ENCODE measurements around the gene OBSCN. TPM values are rescaled to one million over a fixed set of nuclear protein-coding genes. Genes with fewer than 3 reads are reported as not detected.
A peak's percentile ranks its signal among the peaks of the same experiment; 100 is the strongest.

OBSCN gene
- total RNA-seq, 2 donors from 2014 or later = 159 to 317 TPM

DNA sequence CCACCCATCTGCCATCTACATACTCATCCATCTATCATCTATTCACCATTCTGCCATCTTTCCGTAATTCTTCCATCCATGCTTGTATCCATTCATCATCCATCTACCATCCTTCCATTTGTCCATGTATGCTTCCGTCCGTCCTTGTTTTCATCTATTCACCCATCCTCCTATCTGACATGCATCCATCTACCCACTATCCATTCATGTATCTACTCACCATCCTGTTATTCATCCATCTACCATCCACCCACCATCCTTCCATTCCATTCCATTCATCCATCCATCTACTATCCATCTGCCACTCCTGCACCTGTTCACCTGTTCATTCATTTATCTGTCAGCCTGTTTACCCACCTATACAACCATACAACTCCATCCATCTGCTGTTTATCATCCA, 112.5 kb downstream of the OBSCN start:
- DNase-seq (ENCODE audit: low spot score) = no peak
- Histone ChIP-seq H3K9me3 (peaks cover 0 to 9% of the 10 kb centered on the region in 2 donors), H3K27ac (no peak overlapping the region), H3K4me1 (no peaks in the 10 kb centered on the region), H3K4me3 (no peak overlapping the region), H3K36me3 (peaks cover 96% of the 10 kb centered on the region), H3K27me3 (no peaks in the 10 kb centered on the region)
- TF ChIP-seq, protein P1, sequence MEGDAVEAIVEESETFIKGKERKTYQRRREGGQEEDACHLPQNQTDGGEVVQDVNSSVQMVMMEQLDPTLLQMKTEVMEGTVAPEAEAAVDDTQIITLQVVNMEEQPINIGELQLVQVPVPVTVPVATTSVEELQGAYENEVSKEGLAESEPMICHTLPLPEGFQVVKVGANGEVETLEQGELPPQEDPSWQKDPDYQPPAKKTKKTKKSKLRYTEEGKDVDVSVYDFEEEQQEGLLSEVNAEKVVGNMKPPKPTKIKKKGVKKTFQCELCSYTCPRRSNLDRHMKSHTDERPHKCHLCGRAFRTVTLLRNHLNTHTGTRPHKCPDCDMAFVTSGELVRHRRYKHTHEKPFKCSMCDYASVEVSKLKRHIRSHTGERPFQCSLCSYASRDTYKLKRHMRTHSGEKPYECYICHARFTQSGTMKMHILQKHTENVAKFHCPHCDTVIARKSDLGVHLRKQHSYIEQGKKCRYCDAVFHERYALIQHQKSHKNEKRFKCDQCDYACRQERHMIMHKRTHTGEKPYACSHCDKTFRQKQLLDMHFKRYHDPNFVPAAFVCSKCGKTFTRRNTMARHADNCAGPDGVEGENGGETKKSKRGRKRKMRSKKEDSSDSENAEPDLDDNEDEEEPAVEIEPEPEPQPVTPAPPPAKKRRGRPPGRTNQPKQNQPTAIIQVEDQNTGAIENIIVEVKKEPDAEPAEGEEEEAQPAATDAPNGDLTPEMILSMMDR (IDR thresholded peaks at IDR 0.05) = no peak

DNA sequence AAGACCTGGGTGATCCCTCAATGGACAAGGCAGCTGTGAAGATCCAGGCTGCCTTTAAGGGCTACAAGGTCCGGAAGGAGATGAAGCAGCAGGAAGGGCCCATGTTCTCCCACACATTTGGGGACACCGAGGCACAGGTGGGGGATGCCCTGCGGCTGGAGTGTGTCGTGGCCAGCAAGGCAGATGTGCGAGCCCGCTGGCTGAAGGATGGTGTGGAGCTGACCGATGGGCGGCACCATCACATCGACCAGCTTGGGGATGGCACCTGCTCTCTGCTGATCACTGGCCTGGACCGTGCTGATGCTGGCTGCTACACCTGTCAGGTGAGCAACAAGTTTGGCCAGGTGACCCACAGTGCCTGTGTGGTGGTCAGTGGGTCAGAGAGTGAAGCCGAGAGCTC, 113.6 kb downstream of the OBSCN start:
- Histone ChIP-seq H3K36me3 (peaks cover 91% of the 10 kb centered on the region), H3K9me3 (peaks cover 0 to 11% of the 10 kb centered on the region in 2 donors), H3K27ac (no peak overlapping the region), H3K27me3 (no peaks in the 10 kb centered on the region), H3K4me1 (no peaks in the 10 kb centered on the region), H3K4me3 (no peak overlapping the region)
- DNase-seq (ENCODE audit: low spot score) = no peak
- TF ChIP-seq, protein P1 (IDR thresholded peaks at IDR 0.05) = no peak

DNA sequence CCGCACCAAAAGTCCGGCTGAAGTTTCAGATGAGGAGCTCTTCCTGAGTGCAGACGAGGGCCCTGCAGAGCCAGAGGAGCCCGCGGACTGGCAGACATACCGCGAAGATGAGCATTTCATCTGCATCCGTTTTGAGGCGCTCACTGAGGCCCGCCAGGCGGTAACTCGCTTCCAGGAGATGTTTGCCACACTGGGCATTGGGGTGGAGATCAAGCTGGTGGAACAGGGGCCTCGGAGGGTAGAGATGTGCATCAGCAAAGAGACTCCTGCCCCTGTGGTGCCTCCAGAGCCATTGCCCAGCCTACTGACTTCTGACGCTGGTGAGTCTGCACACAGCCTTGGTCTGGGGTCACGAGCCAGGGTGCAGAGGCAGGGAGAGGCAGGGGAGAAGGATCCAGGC, 114.1 kb downstream of the OBSCN start:
- H3K9me3 ChIP-seq = peaks cover 0 to 11% of the 10 kb centered on the region in 2 donors
- H3K36me3 ChIP-seq = peaks cover 87% of the 10 kb centered on the region
- H3K4me1 ChIP-seq = peaks cover 0 to 2% of the 10 kb centered on the region in 2 donors
- DNase-seq (ENCODE audit: low spot score) = no peak
- no peak overlapping the region for H3K4me3 ChIP-seq
- TF ChIP-seq, protein P1 (IDR thresholded peaks at IDR 0.05) = no peak
- no peak overlapping the region for H3K27ac ChIP-seq
- no peaks in the 10 kb centered on the region for H3K27me3 ChIP-seq

DNA sequence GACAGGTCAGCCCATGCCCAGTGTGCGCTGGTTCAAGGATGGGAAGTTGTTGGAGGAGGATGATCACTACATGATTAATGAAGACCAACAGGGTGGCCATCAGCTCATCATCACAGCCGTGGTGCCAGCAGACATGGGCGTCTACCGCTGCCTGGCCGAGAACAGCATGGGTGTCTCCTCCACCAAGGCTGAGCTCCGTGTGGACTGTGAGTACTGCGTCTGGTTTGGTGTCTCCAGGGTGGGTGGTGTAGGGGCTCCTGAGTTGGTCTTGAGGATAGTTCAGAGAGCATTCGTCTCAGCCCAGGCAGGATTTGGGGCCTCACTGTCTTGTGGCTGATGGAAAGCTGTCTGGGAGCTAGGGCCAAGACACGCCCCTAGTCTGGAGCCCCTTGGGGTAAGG, 115.6 kb downstream of the OBSCN start:
- no peak overlapping the region for H3K27ac ChIP-seq
- H3K4me3 ChIP-seq = no peak overlapping the region
- peaks cover 0 to 8% of the 10 kb centered on the region in 2 donors for H3K4me1 ChIP-seq
- peaks cover 0 to 11% of the 10 kb centered on the region in 2 donors for H3K9me3 ChIP-seq
- H3K27me3 ChIP-seq = no peaks in the 10 kb centered on the region
- DNase-seq (ENCODE audit: low spot score) = no peak
- TF ChIP-seq, protein P1 (IDR thresholded peaks at IDR 0.05) = no peak
- peaks cover 72% of the 10 kb centered on the region for H3K36me3 ChIP-seq

DNA sequence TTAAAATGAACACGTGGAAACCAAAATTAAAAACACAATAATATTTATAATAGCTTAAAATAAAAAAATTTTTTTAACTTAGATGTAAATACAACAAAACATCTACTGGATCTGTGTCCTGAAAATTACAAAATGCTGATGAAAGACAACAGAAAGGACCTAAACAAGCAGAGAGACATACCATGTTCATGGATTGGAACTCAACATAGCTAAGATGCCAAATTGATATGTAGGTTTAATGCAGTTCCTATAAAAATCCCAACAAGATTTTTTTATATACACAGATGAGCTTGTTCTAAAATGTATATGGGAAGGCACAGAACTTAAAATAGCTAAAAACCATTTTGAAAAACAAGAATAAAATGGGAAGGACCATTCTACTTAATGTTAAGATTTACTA, 117.4 kb downstream of the OBSCN start:
- H3K4me1 ChIP-seq = peaks cover 0 to 8% of the 10 kb centered on the region in 2 donors
- no peaks in the 10 kb centered on the region for H3K27me3 ChIP-seq
- TF ChIP-seq, protein P1 (IDR thresholded peaks at IDR 0.05) = no peak
- no peak for DNase-seq (ENCODE audit: low spot score)
- peaks cover 0 to 11% of the 10 kb centered on the region in 2 donors for H3K9me3 ChIP-seq
- no peak overlapping the region for H3K27ac ChIP-seq
- no peak overlapping the region for H3K4me3 ChIP-seq
- peaks cover 55% of the 10 kb centered on the region for H3K36me3 ChIP-seq

DNA sequence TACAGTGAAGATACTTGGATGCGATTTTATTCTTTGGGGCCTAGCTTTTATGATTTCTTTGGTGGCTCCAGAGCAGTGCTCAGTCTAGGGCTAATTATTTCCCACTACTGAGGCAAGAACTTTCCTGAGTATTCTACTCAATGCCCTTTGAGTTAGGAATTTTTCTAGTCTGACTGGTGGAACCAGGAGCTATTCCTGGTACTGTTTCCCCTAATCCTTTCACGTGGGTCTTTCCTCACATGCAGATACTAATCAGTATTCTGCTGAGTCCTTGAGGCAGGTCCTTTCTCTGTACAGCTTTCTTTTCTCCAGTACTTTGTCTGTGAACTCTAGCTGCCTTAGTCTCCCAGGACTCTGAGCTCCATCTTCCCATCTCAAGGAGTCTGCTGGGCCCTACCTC, 122.0 kb downstream of the OBSCN start:
- TF ChIP-seq, protein P1 (IDR thresholded peaks at IDR 0.05) = no peak
- Histone ChIP-seq H3K4me3 (no peak overlapping the region), H3K27me3 (no peaks in the 10 kb centered on the region), H3K9me3 (peaks cover 0 to 7% of the 10 kb centered on the region in 2 donors), H3K27ac (peak overlapping the region in 1 of 2 donors; percentile 25), H3K4me1 (peaks cover 0 to 8% of the 10 kb centered on the region in 2 donors), H3K36me3 (peaks cover 33% of the 10 kb centered on the region)
- no peak for DNase-seq (ENCODE audit: low spot score)
